Hepatocyte (in vitro differentiated cells): ENCODE results near the gene CCDC40. TPM values are rescaled to one million over a fixed set of nuclear protein-coding genes. Genes with fewer than 3 reads are reported as not detected.

Experiments
- DNase-seq: peaks from one replicate; pipeline ENCODE4 v3.0.0-alpha.2; 2016; ENCODE audit warnings: low spot score
- H2AFZ ChIP-seq: fragments of 200-600 bp; sonication (generic); 2 replicates; pipeline ENCODE4 v1.6.0; 2016; ENCODE audit warnings: antibody characterized with exemption, mild to moderate bottlenecking
- H3K27ac ChIP-seq: fragments of 200-600 bp; sonication (generic); 2 replicates; pipeline ENCODE4 v1.5.1; 2016; ENCODE audit warnings: mild to moderate bottlenecking
- H3K27me3 ChIP-seq: fragments of 200-600 bp; sonication (generic); 2 replicates; pipeline ENCODE4 v1.6.1; 2016
- H3K36me3 ChIP-seq: fragments of 200-600 bp; sonication (generic); replicated peaks from 2 replicates; pipeline ENCODE4 v1.5.1; 2016; ENCODE audit warnings: low read depth; ENCODE audit not compliant: insufficient read depth
- H3K4me1 ChIP-seq: fragments of 200-600 bp; sonication (generic); 2 replicates; pipeline ENCODE4 v1.5.1; 2016; ENCODE audit warnings: mild to moderate bottlenecking, moderate library complexity; ENCODE audit not compliant: insufficient read depth
- H3K4me2 ChIP-seq: fragments of 200-600 bp; sonication (generic); 2 replicates; pipeline ENCODE4 v1.6.0; 2016
- H3K4me3 ChIP-seq: fragments of 200-600 bp; sonication (generic); 2 replicates; pipeline ENCODE4 v1.5.1; 2016; ENCODE audit warnings: mild to moderate bottlenecking
- H3K79me2 ChIP-seq: fragments of 200-600 bp; sonication (generic); 2 replicates; pipeline ENCODE4 v1.6.0; 2017; ENCODE audit warnings: mild to moderate bottlenecking
- H3K9me2 ChIP-seq: fragments of 200-600 bp; sonication (generic); replicated peaks from 2 replicates; pipeline ENCODE4 v1.6.0; 2017; ENCODE audit warnings: mild to moderate bottlenecking; ENCODE audit not compliant: insufficient read depth
- H3K9me3 ChIP-seq: fragments of 200-600 bp; sonication (generic); 2 replicates; pipeline ENCODE4 v1.5.1; 2016; ENCODE audit warnings: low read depth, mild to moderate bottlenecking
- H4K20me1 ChIP-seq: fragments of 200-600 bp; sonication (generic); 2 replicates; pipeline ENCODE4 v1.6.0; 2016; ENCODE audit warnings: mild to moderate bottlenecking; ENCODE audit not compliant: insufficient read depth, poor library complexity, severe bottlenecking
- CTCF ChIP-seq: fragments of 200-600 bp; sonication (generic); IDR thresholded peaks from 2 replicates; pipeline ENCODE4 v1.5.1; 2016; ENCODE audit warnings: antibody characterized with exemption, mild to moderate bottlenecking; ENCODE audit not compliant: poor library complexity
- EZH2 ChIP-seq: fragments of 200-600 bp; sonication (generic); IDR thresholded peaks from 2 replicates; pipeline ENCODE4 v1.6.1; 2016; ENCODE audit warnings: antibody characterized with exemption, mild to moderate bottlenecking, borderline replicate concordance
- EZH2phosphoT487 ChIP-seq: fragments of 200-600 bp; sonication (generic); IDR thresholded peaks from one replicate; pipeline ENCODE4 v1.6.1; 2018; ENCODE audit warnings: antibody characterized with exemption, mild to moderate bottlenecking, low read depth, moderate library complexity; ENCODE audit not compliant: unreplicated experiment, severe bottlenecking
- WGBS: methylation state at CpG from one replicate; pipeline ENCODE4 v1.1.6; 2016; ENCODE audit warnings: low lambda C conversion rate; ENCODE audit errors: missing lambda C conversion rate; 5-methylcytosine and 5-hydroxymethylcytosine counted together
- polyA plus RNA-seq: library from polyadenylated mRNA; unstranded; fragments of >200 nt; fragmentation: Nextera tagmentation; extraction: Ambion mirVana; gene quantifications from 2 replicates; pipeline ENCODE4 v1.2.1, GENCODE V29; 2016
- total RNA-seq: library from RNA; depleted of rRNA; stranded (reverse); fragments of >200 nt; gene quantifications from 2 replicates; pipeline ENCODE4 v1.2.3, GENCODE V29; 2014

The CCDC40 gene
- total and polyA plus RNA-seq, 2 experiments from 2014 or later: 2.2 to 4.7 TPM

GRCh38 chr17:80104321-80104955 is 68.0 kb downstream of the CCDC40 start:
- TF ChIP-seq EZH2phosphoT487 (no peak), CTCF (no peak), EZH2 (no peak)
- no peak overlapping the region for H3K4me3 ChIP-seq
- H3K27ac ChIP-seq: no peak overlapping the region
- no peaks in the 10 kb centered on the region for H3K79me2 ChIP-seq
- no peaks in the 10 kb centered on the region for H3K27me3 ChIP-seq
- WGBS: 65% methylated on average over 26 of the region's 26 CpGs
- H3K4me2 ChIP-seq: no peak overlapping the region
- no peak for DNase-seq
- no peaks in the 10 kb centered on the region for H4K20me1 ChIP-seq
- no peak overlapping the region for H2AFZ ChIP-seq
- no peaks in the 10 kb centered on the region for H3K9me3 ChIP-seq
- H3K4me1 ChIP-seq: peaks cover 7% of the 10 kb centered on the region
- H3K36me3 ChIP-seq: no peaks in the 10 kb centered on the region
- H3K9me2 ChIP-seq: no peaks in the 10 kb centered on the region

- no peak overlapping the region for H3K4me2 ChIP-seq
- no peaks in the 10 kb centered on the region for H3K36me3 ChIP-seq
- no peak for DNase-seq
Measured at GRCh38 chr17:80104956-80105375, 68.5 kb downstream of the CCDC40 start.

GRCh38 chr17:80105762-80106161 is 69.3 kb downstream of the CCDC40 start:
- H4K20me1 ChIP-seq: no peaks in the 10 kb centered on the region
- TF ChIP-seq EZH2 (no peak), EZH2phosphoT487 (no peak), CTCF (no peak)
- H3K4me1 ChIP-seq: peaks cover 7% of the 10 kb centered on the region
- no peaks in the 10 kb centered on the region for H3K27me3 ChIP-seq
- DNase-seq: no peak
- no peaks in the 10 kb centered on the region for H3K79me2 ChIP-seq
- no peak overlapping the region for H2AFZ ChIP-seq
- no peaks in the 10 kb centered on the region for H3K9me3 ChIP-seq
- no peak overlapping the region for H3K4me3 ChIP-seq
- no peak overlapping the region for H3K27ac ChIP-seq
- H3K4me2 ChIP-seq: no peak overlapping the region
- WGBS: 84% methylated on average over 29 of the region's 29 CpGs
- no peaks in the 10 kb centered on the region for H3K36me3 ChIP-seq
- no peaks in the 10 kb centered on the region for H3K9me2 ChIP-seq

More at GRCh38 chr17:80104956-80105375, 68.5 kb downstream of the CCDC40 start:
- Histone ChIP-seq H3K9me2 (no peaks in the 10 kb centered on the region), H3K4me3 (no peak overlapping the region), H3K9me3 (no peaks in the 10 kb centered on the region), H3K27me3 (no peaks in the 10 kb centered on the region), H3K4me1 (peaks cover 7% of the 10 kb centered on the region), H3K27ac (no peak overlapping the region), H3K79me2 (no peaks in the 10 kb centered on the region), H2AFZ (no peak overlapping the region), H4K20me1 (no peaks in the 10 kb centered on the region)
- 96% methylated on average over 13 of the region's 18 CpGs for WGBS
- TF ChIP-seq EZH2phosphoT487 (no peak), CTCF (no peak), EZH2 (no peak)
